HUES6 (cell line): Measurements from ENCODE around the gene GPR21.

Source experiments
- H3K27ac ChIP-seq: 2 replicates; pipeline ENCODE4 v1.7.0; 2013; ENCODE audit warnings: low read depth, mild to moderate bottlenecking, low read length, inconsistent platforms
- H3K27me3 ChIP-seq: 2 replicates; pipeline ENCODE4 v1.6.1; 2013; ENCODE audit warnings: low read length; ENCODE audit not compliant: control insufficient read depth, insufficient read depth
- H3K36me3 ChIP-seq: 2 replicates; pipeline ENCODE4 v1.6.1; 2013; ENCODE audit warnings: low read length; ENCODE audit not compliant: control insufficient read depth, insufficient read depth
- H3K4me1 ChIP-seq: 2 replicates; pipeline ENCODE4 v1.6.1; 2013; ENCODE audit warnings: low read length; ENCODE audit not compliant: control insufficient read depth, insufficient read depth
- H3K4me3 ChIP-seq: 2 replicates; pipeline ENCODE4 v1.5.1; 2013; ENCODE audit warnings: low read depth, low read length
- H3K9ac ChIP-seq: one replicate; pipeline ENCODE4 v1.6.1; 2013; ENCODE audit warnings: mild to moderate bottlenecking, low read length
- H3K9me3 ChIP-seq: 2 replicates; pipeline ENCODE4 v1.6.1; 2013; ENCODE audit warnings: low read depth, low read length; ENCODE audit not compliant: control insufficient read depth, insufficient read depth

GPR21 gene

GRCh38 chr9:123064716-123065115 is 31.2 kb downstream of the GPR21 start:
- Histone ChIP-seq H3K9me3 (no peaks in the 10 kb centered on the region), H3K27me3 (no peaks in the 10 kb centered on the region), H3K9ac (no peak overlapping the region), H3K36me3 (peaks cover 40% of the 10 kb centered on the region), H3K4me3 (no peak overlapping the region), H3K4me1 (peaks cover 14% of the 10 kb centered on the region), H3K27ac (no peak overlapping the region)

DNA sequence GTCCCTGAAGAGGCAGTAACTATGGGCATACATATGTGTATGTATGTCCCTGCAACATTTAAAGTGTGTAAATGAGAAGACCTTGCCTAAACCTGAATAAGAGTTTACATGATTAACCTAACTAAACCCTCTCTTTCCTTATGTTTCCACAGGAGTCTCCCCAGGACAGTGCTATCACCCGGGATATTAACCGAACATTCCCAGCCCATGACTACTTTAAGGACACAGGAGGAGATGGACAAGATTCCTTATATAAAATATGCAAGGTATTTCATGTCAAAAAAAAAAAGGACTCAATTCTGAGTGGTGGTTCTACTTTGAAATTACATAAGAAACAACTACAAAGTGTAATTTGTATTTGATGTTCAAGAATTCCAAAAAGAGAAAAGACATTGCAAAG is 31.7 kb downstream of the GPR21 start:
- Histone ChIP-seq H3K9me3 (no peaks in the 10 kb centered on the region), H3K27ac (no peak overlapping the region), H3K36me3 (peaks cover 42% of the 10 kb centered on the region), H3K9ac (no peak overlapping the region), H3K27me3 (no peaks in the 10 kb centered on the region), H3K4me3 (no peak overlapping the region), H3K4me1 (peaks cover 14% of the 10 kb centered on the region)

GRCh38 chr9:123067136-123067535 is 33.7 kb downstream of the GPR21 start:
- peaks cover 24% of the 10 kb centered on the region for H3K4me1 ChIP-seq
- peaks cover 40% of the 10 kb centered on the region for H3K36me3 ChIP-seq
- H3K9ac ChIP-seq, result no peak overlapping the region
- no peaks in the 10 kb centered on the region for H3K9me3 ChIP-seq
- no peaks in the 10 kb centered on the region for H3K27me3 ChIP-seq
- H3K27ac ChIP-seq, result no peak overlapping the region
- no peak overlapping the region for H3K4me3 ChIP-seq

- Histone ChIP-seq H3K27ac (no peak overlapping the region), H3K4me1 (peaks cover 32% of the 10 kb centered on the region), H3K4me3 (no peak overlapping the region), H3K9ac (no peak overlapping the region), H3K27me3 (no peaks in the 10 kb centered on the region), H3K9me3 (no peaks in the 10 kb centered on the region), H3K36me3 (peaks cover 37% of the 10 kb centered on the region)
These were observed 35.6 kb downstream of the GPR21 start for GRCh38 chr9:123069010-123069481.

- no peaks in the 10 kb centered on the region for H3K27me3 ChIP-seq
- H3K9ac ChIP-seq, result no peak overlapping the region
- H3K4me1 ChIP-seq, result peaks cover 39% of the 10 kb centered on the region
- peaks cover 40% of the 10 kb centered on the region for H3K36me3 ChIP-seq
- H3K9me3 ChIP-seq, result no peaks in the 10 kb centered on the region
- H3K4me3 ChIP-seq, result no peak overlapping the region
- no peak overlapping the region for H3K27ac ChIP-seq
These were observed 36.7 kb downstream of the GPR21 start for GRCh38 chr9:123070198-123070597.

- Histone ChIP-seq H3K9me3 (no peaks in the 10 kb centered on the region), H3K27me3 (no peaks in the 10 kb centered on the region), H3K9ac (peak overlapping the region; percentile 46), H3K4me3 (peak overlapping the region; percentile 31), H3K36me3 (peaks cover 29% of the 10 kb centered on the region), H3K27ac (peak overlapping the region; percentile 11), H3K4me1 (peaks cover 46% of the 10 kb centered on the region)
These were observed 39.0 kb downstream of the GPR21 start for GRCh38 chr9:123072407-123072995.

- peak overlapping the region; percentile 31 for H3K4me3 ChIP-seq
- no peaks in the 10 kb centered on the region for H3K9me3 ChIP-seq
- peak overlapping the region; percentile 11 for H3K27ac ChIP-seq
- H3K4me1 ChIP-seq, result peaks cover 46% of the 10 kb centered on the region
- peaks cover 33% of the 10 kb centered on the region for H3K36me3 ChIP-seq
- H3K27me3 ChIP-seq, result no peaks in the 10 kb centered on the region
- H3K9ac ChIP-seq, result no peak overlapping the region
These were observed 40.0 kb downstream of the GPR21 start for GRCh38 chr9:123073441-123073840.

- Histone ChIP-seq H3K36me3 (peaks cover 38% of the 10 kb centered on the region), H3K9me3 (no peaks in the 10 kb centered on the region), H3K4me1 (peaks cover 46% of the 10 kb centered on the region), H3K9ac (no peak overlapping the region), H3K27ac (peak overlapping the region; percentile 11), H3K4me3 (no peak overlapping the region), H3K27me3 (no peaks in the 10 kb centered on the region)
These were observed 40.5 kb downstream of the GPR21 start for GRCh38 chr9:123073991-123074422.

DNA sequence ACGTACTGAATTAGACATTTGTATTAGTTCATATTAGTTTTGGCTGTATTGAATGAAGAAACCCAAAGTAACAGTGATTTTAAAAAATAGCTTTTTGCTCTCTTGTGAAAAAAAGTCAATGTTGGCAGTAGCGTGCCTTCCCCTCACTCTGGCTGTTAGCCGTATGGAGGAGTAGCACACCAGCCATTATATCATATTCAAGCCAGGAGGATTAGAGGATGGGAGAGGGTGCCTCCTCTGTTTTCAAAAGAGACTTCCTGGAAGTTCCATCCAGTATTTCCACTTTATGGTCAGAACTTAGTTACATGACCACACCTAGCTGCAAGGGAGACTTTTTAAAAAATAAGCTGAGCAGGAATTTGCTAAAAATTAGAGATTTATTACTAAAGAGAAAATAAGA is 41.2 kb downstream of the GPR21 start:
- H3K9me3 ChIP-seq, result no peaks in the 10 kb centered on the region
- no peak overlapping the region for H3K9ac ChIP-seq
- H3K4me3 ChIP-seq, result no peak overlapping the region
- peak overlapping the region; percentile 11; the same call in 1 of the 2 replicates for H3K27ac ChIP-seq
- H3K4me1 ChIP-seq, result peaks cover 46% of the 10 kb centered on the region
- H3K27me3 ChIP-seq, result no peaks in the 10 kb centered on the region
- H3K36me3 ChIP-seq, result peaks cover 42% of the 10 kb centered on the region

DNA sequence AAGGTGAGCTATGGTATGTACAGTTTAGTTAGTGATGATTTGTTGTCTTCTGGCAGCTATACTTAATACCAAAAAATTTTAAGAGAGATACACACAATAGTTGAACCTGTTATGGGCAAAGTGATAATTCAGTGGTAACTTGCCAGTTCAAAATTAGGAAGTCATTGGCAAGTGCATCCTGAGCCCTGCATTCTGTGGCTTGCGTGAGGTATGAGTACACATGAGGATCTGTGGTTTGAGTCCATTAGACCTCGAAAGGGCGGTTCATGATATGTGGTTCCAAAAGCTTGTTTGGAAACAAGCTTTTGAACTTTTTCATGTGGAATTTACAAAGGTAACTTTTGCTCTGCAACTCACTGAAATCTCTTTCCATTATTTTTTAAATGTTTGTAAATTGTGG is 47.0 kb downstream of the GPR21 start:
- H3K9me3 ChIP-seq, result no peaks in the 10 kb centered on the region
- H3K4me3 ChIP-seq, result no peak overlapping the region
- no peak overlapping the region for H3K27ac ChIP-seq
- H3K27me3 ChIP-seq, result no peaks in the 10 kb centered on the region
- H3K9ac ChIP-seq, result no peak overlapping the region
- peaks cover 12% of the 10 kb centered on the region for H3K4me1 ChIP-seq
- peaks cover 64% of the 10 kb centered on the region for H3K36me3 ChIP-seq

GRCh38 chr9:123081824-123082223 is 48.4 kb downstream of the GPR21 start:
- Histone ChIP-seq H3K27me3 (no peaks in the 10 kb centered on the region), H3K4me3 (no peak overlapping the region), H3K9ac (no peak overlapping the region), H3K27ac (no peak overlapping the region), H3K36me3 (peaks cover 65% of the 10 kb centered on the region), H3K4me1 (peaks cover 9% of the 10 kb centered on the region; the same call in 1 of the 2 replicates), H3K9me3 (no peaks in the 10 kb centered on the region)
